Heart left ventricle (tissue), 13 donors: ENCODE results near the gene CXCR5.

Experiments
- CTCF ChIP-seq, 12 donors: fragments of 200-600 bp; sonication (generic) in 4 of 12; IDR thresholded peaks; one replicate each; pipeline versions ENCODE4 v1.5.0 to v1.8.0; 2018 to 2022; ENCODE audit warnings: antibody characterized with exemption in 12 of 12, mild to moderate bottlenecking in 5 of 12
- POLR2A ChIP-seq, 2 donors: fragments of 450-650 bp; IDR thresholded peaks; one replicate each; pipeline ENCODE4 v1.6.1; 2017; ENCODE audit warnings: antibody characterized with exemption in 2 of 2, mild to moderate bottlenecking in 2 of 2, moderate library complexity in 2 of 2
- donor health status: ischemic (EF 13 %, LVEDD 7.1; RV severe dilation, severe dysfunction).
- donor health status: DM: no; HTN: yes; CAD: no.
- donor health status: DM: no; HTN: no; CAD: no.
- donor health status: ischemic (EF 25% LVEDD 6.9; RV normal size, moderate dysfunction).
- donor health status: ischemic (EF 25% LVEDD 5.7; RV mildly dilated, moderate dysfunction).
- donor health status: ischemic (EF 35%, LVEDD 5.7; RV mildly dilated, moderate dysfunction).
- donor health status: nonischemic (EF 11% LVEDD 7.7; RV severe dilation, severe dysfunction).
- donor health status: DM: yes; HTN: yes; CAD: no.
- donor health status: PGD.
- donor health status: ischemic (EF 29% LVEDD 5.4; RV normal size, mild dysfunction).
- donor health status: nonischemic (EF 23%, LVEDD 6.1; RV moderate dilation, normal function).

- no peak for TF ChIP-seq CTCF (IDR thresholded peaks at IDR 0.05)
- no peak for TF ChIP-seq POLR2A (IDR thresholded peaks at IDR 0.05)
Observed at GRCh38 chr11:118915941-118916841, 32.5 kb downstream of the CXCR5 start.
